ENCODE data around the gene SCNN1B. TPM values are rescaled to one million over a fixed set of nuclear protein-coding genes. Genes with fewer than 3 reads are reported as not detected.
"Not testable (repeated sequence)": the region's sequence is repeated elsewhere in the genome, so short reads cannot be mapped to it uniquely, and the experiment has no call there.

SCNN1B gene
- total RNA-seq, 1 donor = not detected

DNA sequence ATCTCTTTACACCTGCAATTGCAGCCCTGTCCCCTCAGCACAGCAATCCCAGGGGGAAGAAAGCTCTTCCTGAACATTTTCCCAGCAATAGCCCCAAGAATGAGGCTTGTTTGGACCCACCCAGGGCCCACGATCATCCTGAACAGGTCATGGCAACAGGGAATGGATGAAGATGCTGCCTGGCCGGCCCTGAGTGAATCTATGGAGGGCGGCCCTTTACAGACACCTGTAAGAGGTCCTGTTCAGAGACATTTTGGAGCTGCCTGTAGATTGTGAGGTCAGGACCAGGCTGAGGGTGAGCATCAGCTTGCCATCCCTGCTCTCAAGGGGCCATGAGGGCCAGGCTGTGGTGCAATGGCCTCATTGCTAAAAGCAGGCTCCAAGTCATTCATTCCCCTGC, 81.8 kb downstream of the SCNN1B start:
- DNase-seq (ENCODE audit: low read depth) = no peak
- H3K4me3 ChIP-seq (ENCODE audit: low read depth, low read length) = no peak overlapping the region
- TF ChIP-seq, protein P1, sequence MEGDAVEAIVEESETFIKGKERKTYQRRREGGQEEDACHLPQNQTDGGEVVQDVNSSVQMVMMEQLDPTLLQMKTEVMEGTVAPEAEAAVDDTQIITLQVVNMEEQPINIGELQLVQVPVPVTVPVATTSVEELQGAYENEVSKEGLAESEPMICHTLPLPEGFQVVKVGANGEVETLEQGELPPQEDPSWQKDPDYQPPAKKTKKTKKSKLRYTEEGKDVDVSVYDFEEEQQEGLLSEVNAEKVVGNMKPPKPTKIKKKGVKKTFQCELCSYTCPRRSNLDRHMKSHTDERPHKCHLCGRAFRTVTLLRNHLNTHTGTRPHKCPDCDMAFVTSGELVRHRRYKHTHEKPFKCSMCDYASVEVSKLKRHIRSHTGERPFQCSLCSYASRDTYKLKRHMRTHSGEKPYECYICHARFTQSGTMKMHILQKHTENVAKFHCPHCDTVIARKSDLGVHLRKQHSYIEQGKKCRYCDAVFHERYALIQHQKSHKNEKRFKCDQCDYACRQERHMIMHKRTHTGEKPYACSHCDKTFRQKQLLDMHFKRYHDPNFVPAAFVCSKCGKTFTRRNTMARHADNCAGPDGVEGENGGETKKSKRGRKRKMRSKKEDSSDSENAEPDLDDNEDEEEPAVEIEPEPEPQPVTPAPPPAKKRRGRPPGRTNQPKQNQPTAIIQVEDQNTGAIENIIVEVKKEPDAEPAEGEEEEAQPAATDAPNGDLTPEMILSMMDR (IDR thresholded peaks at IDR 0.05; ENCODE audit: insufficient read depth, low read length) = no peak

DNA sequence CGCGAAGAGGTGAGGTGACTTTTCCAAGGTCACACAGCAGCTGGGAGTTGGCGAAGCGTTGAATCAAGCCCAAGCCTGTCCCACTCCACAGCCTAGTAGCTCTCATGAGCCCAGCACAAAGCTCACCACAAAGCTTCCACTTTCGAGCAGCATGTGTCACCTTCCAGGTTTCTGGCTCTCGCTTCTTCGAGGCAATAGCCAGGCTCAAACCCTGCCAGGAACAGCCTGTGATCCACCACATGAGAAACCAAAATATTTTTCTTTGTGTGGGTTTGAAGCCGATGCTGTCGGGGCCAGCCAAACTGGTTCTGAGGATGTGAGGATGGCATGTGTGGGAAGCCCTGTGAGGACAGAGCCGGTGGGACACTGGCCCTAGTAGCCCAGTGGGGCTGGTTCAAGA, 82.8 kb downstream of the SCNN1B start:
- H3K4me3 ChIP-seq (ENCODE audit: low read depth, low read length) = no peak overlapping the region
- TF ChIP-seq, protein P1 (IDR thresholded peaks at IDR 0.05; ENCODE audit: insufficient read depth, low read length) = no peak
- no peak for DNase-seq (ENCODE audit: low read depth)

DNA sequence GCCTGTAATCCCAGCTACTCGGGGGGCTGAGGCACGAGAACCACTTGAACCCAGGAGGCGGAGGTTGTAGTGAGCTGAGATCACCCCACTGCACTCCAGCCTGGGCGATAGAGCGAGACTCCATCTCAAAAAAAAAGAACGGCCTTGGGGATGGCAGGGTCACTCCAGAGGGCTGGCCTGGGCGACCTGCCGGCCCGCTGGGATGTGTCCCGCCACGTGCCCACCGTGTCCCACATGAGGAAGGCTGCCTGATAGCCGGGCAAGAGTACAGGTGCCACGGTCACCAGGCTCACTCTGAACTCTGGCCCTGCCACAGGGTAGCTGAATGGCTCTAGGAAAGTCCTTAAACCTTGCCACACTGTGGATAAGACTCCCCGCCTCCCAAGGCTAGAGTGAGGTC, 83.3 kb downstream of the SCNN1B start:
- TF ChIP-seq, protein P1 (IDR thresholded peaks at IDR 0.05; ENCODE audit: insufficient read depth, low read length) = no peak
- no peak for DNase-seq (ENCODE audit: low read depth)
- no peak overlapping the region for H3K4me3 ChIP-seq (ENCODE audit: low read depth, low read length)

DNA sequence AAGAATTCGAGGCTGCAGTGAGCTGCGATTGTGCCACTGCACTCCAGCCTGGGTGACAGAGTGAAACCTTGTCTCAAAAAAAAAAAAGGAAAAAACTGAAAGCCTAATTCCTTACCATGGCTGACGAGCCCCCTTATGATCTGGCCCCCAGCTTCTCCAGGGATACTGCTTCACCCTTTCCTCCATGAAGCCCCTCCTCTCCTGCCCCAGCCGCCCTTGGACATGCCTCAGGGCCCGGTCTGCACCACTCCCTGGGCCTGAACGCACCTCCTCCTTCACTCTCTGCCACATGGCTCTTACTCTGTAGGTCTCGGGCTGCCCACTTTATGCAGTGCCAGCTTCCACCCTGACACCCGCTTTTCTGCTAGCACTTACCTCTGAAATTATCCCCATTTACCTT, 85.6 kb downstream of the SCNN1B start:
- TF ChIP-seq, protein P1 (IDR thresholded peaks at IDR 0.05; ENCODE audit: insufficient read depth, low read length) = no peak
- H3K4me3 ChIP-seq (ENCODE audit: low read depth, low read length) = no peak overlapping the region
- DNase-seq (ENCODE audit: low read depth) = no peak

DNA sequence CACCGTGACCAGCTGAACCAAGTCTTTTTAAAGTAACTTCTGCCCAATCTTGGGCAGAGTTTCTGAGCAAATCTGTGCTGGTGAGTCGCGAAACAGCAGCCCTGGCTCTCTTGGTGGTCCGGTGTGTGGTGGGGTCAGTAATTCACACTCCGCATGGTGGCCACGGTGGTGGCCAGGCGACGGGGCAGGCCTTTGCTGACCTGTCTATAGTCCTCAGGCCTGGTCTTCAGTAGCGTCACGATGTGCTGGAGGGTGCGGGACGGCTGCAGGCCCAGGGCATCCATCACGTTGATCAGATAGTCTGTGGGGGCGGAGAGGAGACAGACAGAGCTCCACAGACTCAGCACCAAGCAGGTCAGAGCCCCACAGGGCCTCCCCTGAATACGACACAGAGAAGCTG, 86.7 kb downstream of the SCNN1B start:
- TF ChIP-seq, protein P1 (IDR thresholded peaks at IDR 0.05; ENCODE audit: insufficient read depth, low read length) = no peak
- no peak for DNase-seq (ENCODE audit: low read depth)
- H3K4me3 ChIP-seq (ENCODE audit: low read depth, low read length) = no peak overlapping the region

DNA sequence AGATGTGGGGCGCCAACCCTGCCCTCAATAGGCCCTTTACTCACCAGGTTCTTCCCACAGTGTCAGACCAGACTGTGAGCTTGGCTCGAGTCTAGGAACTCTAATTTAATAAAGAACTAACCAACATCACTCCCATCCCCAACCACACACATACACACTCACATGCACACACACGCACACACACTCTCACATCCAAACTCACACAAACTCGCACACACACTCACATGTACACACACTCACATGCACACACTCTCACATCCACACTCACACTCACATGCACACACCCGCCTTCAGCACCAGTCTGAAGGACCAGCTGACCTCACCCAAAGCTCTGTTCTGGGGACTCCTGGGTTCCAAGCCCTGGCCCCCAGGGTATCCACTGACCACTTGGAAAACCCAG, 87.1 kb downstream of the SCNN1B start:
- DNase-seq (ENCODE audit: low read depth) = no peak
- no peak overlapping the region for H3K4me3 ChIP-seq (ENCODE audit: low read depth, low read length)
- TF ChIP-seq, protein P1 (IDR thresholded peaks at IDR 0.05; ENCODE audit: insufficient read depth, low read length) = no peak

DNA sequence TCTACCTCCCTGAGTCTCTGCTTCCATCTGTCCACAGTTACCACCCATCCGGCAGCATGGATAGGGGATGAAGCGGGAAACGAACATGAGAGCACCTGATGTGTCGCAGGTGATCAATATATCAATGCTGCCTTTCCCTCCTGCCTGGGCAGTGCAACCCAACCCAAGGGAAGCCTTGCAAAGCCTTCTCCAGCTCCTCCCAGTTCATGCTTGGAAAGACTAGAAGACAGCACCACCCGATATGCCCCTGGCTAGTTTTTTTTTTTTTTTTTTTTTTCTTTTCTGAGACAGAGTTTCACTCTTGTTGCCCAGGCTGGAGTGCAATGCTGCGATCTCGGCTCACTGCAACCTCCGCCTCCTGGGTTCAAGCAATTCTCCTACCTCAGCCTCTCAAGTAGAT, 87.8 kb downstream of the SCNN1B start:
- H3K4me3 ChIP-seq (ENCODE audit: low read depth, low read length); DNase-seq (ENCODE audit: low read depth): not testable (repeated sequence)
